Prostate gland (tissue), 2 donors: ENCODE results near the gene ANKRD22.

Source experiments
- POLR2A ChIP-seq: fragments of 450-650 bp; IDR thresholded peaks from one replicate; pipeline ENCODE4 v1.6.1; 2016; ENCODE audit warnings: antibody characterized with exemption, mild to moderate bottlenecking
- TF ChIP-seq, protein P1 (sequence below), 4 experiments: fragments of 200-600 bp in 2 of 4; fragments of 450-650 bp in 2 of 4; sonication (generic) in 2 of 4; IDR thresholded peaks; 1 replicate in 3 of 4; 2 replicates in 1 of 4; pipeline ENCODE4 v1.5.1; 2016 to 2019; ENCODE audit warnings: antibody characterized with exemption in 4 of 4, mild to moderate bottlenecking in 2 of 4, moderate library complexity in 2 of 4

DNA sequence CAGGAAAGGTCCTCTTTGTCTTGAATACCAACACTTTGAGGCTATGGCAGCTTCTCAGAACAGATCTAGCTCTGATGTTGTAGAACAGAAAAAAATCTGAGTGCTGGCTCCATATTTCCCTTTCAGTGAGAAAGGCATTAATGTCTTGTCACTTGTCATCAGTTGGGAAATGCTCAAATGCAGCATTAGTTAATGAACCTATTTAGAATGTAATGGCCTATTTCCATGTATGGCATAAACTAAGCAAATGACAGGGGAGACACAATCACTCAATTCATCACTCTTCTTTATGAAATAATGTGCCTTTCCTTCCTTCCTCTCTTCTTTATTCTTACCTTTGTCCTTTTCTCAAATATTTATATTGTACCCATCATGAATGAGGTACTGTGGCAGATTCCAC is 23.4 kb upstream of the ANKRD22 start:
- TF ChIP-seq, protein P1, sequence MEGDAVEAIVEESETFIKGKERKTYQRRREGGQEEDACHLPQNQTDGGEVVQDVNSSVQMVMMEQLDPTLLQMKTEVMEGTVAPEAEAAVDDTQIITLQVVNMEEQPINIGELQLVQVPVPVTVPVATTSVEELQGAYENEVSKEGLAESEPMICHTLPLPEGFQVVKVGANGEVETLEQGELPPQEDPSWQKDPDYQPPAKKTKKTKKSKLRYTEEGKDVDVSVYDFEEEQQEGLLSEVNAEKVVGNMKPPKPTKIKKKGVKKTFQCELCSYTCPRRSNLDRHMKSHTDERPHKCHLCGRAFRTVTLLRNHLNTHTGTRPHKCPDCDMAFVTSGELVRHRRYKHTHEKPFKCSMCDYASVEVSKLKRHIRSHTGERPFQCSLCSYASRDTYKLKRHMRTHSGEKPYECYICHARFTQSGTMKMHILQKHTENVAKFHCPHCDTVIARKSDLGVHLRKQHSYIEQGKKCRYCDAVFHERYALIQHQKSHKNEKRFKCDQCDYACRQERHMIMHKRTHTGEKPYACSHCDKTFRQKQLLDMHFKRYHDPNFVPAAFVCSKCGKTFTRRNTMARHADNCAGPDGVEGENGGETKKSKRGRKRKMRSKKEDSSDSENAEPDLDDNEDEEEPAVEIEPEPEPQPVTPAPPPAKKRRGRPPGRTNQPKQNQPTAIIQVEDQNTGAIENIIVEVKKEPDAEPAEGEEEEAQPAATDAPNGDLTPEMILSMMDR (IDR thresholded peaks at IDR 0.05): no peak
- TF ChIP-seq POLR2A: no peak
